Activated gamma-delta T cell treated with anti-CD3 and anti-CD28 coated beads, Interleukin-2, amount 50 U/mL, for 16 hours (primary cell): Measurements from ENCODE around the gene ZNF771.
"Not testable (repeated sequence)": the region's sequence is repeated elsewhere in the genome, so short reads cannot be mapped to it uniquely, and the experiment has no call there.

Experiments used
- DNase-seq: peaks from one replicate; pipeline ENCODE4 v3.0.0-alpha.2; 2020; ENCODE audit warnings: low read depth

ZNF771 gene

DNA sequence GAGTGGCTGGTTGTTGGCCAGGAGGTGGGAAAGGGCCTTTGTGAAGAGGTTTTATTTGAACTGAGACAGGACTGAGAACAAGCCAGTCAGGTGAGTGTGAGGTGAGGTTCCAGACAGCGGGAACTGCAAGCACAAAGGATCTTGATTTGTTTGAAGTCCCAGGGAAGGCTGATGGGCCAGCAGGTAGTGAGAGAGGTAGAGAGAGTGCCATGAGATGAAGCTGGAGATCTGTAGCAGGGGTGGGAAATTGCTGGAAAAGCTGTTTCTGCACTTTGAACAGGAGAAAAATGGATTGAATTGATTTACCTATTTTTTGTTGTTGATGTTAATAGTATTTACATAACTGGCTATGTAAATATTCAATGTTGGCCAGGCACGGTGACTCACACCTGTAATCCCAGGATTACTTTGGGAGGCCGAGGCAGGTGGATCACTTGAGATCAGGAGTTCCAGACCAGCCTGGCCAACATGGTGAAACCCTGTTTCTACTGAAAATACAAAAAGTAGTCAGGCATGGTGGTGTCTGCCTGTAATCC lies 30.2 kb downstream of the ZNF771 start:
- DNase-seq = no peak

DNA sequence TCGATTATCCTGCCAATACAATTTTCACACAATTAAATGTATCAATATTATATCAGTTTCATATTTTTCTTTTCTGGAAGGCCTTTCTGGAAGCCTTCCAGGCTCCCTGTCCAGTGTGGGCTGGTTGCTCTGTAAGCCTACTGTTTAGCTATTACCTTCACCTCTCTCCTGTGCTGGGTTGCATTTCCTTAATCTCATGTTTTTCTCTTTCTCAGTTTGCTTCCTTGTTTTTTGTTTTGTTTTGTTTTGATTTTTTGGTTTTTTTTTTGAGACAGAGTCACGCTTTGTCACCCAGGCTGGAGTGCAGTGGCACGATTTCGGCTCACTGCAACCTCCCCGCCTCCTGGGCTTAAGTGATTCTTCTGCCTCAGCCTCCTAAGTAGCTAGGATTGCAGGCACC lies 31.4 kb downstream of the ZNF771 start:
- DNase-seq = no peak

DNA sequence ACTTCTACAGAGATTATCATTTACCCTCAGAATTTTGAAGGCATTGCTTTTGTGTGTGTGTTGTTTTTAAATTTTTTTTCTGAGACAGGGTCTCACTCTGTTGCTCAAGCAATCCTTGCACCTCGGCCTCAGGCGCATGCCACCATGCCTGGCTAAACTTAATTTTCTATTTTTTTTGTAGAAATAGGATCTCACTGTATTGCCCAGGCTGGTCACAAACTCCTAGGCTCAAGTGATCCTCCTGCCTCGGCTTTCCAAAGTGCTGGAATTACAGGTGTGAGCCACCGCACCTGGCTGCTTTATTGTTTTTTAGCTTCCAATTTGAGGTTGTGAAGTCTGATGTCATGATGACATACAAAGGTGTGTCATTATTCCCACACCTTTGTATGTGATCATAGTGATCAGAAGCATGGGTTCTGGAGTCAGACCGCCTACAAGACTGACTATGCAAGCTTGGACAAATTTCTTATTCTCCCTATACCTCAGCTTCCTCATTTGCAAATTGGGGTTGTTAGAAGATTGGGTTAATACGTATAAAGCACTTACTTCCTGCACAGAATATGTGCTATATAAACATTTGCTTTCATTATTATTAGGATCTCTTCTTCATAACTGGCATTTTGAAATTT lies 32.4 kb downstream of the ZNF771 start:
- no peak for DNase-seq

DNA sequence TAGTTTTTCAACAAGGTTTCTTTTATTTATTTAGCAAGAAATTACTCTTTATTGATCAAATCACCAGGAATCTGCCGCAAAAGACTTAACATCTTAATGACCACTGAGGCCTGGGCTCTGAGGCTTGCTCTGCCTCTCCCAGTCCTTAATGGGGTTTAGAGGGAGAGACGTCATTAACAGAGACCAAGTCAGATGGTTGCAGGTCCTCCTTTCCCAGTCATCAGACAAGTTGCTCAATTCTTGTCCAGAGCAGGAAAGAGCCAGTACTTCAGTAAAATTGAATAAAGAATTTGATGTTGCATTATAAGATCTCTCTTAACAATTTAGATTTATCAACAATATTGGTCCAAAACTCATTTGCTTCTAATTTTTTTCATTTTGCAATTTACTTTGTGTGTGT lies 36.2 kb downstream of the ZNF771 start:
- DNase-seq = no peak

DNA sequence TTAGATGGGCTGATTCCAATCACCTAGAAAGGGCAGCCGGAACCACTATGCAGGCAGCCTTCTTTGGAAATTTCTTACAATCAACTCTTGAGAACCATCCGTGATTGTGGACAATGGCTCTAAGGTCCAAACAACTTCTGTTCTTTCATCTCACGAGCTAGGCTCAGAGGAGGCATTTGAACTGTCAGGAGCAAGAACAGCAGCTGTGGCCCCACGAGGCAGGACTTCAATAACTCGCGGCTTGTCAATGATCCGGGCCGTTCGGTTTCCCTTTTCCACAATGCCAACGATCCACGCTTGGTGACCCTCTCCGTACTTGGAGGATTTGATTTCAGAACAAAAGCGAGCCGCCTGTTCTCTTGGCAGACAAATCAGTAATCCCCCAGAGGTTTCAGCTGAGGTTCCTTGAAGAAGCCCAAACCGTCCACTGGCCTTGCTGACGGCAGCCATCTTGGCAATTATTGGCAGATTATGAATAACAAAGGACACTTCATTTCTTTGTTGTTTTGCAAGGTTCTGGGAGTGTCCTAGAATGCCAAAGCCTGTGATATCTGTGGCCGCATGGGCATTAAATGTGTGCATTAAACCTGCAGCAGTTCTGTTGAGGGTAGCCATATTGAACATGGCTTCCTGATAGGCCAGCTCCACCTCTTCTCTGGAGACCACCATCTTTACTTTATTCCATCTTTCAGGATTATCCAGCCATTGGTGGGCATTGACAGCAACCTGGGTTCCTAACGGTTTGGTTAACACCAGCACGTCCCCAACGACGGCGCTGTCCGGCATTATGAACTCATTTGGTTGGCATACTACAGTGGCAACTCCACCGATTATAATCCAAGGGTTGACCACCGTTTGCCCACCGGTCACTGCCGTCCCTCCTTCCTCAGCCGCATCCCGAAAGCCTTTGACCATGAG lies 37.1 kb downstream of the ZNF771 start:
- no peak for DNase-seq

DNA sequence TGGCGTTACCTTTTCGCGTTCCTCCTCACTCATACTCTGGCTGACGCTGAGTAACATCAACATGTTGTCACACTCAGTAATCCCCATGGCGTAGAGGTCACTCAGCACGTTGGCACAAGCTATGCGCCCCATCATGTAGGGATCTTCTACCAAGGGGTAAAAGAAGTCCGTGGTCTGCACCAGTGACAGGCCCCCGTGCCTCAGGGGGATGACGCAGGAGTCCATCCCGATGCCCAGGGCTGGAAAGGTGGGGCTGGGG lies 37.7 kb downstream of the ZNF771 start:
- no peak for DNase-seq

DNA sequence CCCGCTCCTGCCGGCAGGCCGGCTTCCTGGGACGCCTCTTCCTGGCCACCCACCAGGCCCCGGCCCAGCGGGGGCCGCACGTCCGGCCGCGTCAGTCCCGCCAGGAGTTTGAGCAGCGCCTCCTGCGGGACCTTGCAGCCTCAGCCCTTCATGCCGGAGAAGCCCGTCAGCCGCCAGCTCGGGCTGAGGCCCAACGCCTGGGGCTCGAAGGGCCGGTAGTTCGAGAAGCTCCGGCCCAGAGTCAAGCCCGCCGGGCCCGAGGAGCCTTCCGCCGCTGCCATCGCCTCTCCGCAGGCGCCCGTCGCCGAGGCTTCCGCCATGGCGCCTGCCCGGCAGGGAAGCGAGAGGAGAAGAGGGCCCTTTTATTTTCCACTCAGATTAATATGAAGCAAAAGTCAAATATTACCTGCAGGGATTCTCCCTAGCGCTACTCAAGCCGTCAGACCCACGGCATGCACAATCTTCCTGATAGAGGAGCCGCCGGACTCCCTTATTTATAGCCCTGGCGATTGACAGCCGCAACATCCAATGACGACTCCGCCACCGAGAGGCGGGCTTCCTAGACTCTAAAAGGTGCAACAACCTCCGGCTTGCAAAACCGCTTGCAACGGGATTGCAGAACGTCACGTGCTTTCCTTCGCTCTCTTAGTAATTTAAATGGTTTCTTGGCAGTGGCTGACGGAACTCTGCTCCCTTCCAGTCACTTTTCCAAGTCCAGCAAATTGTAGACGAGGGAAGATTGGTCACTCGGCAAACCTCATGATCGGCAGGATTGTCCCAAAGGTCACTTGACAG lies 38.2 kb downstream of the ZNF771 start, which contains the start of gene SEPHS2:
Gene SEPHS2, minus strand, starts transcription at position 467 of the 795 bp plus-strand sequence. Its CDS starts 147 bp downstream, at position 320.
- peak; percentile 95 for DNase-seq

DNA sequence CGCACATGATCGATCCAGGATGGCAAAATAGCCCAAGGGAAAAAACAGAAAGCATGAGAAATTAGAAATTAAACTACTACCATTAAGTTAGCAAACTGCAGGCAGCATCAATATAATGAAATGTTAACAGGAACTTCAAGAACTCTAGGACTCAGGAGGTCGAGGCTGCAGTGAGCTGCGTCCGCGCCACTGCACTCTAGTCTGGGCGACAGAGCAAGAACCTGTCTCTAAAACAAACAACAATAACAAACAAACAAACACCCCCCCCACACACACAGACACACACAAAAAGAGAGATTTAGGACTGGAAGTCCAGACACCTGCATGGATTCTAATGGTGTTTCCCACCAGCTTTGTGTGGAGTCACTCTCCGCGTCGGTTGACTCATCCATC lies 38.8 kb downstream of the ZNF771 start:
- no peak for DNase-seq

DNA sequence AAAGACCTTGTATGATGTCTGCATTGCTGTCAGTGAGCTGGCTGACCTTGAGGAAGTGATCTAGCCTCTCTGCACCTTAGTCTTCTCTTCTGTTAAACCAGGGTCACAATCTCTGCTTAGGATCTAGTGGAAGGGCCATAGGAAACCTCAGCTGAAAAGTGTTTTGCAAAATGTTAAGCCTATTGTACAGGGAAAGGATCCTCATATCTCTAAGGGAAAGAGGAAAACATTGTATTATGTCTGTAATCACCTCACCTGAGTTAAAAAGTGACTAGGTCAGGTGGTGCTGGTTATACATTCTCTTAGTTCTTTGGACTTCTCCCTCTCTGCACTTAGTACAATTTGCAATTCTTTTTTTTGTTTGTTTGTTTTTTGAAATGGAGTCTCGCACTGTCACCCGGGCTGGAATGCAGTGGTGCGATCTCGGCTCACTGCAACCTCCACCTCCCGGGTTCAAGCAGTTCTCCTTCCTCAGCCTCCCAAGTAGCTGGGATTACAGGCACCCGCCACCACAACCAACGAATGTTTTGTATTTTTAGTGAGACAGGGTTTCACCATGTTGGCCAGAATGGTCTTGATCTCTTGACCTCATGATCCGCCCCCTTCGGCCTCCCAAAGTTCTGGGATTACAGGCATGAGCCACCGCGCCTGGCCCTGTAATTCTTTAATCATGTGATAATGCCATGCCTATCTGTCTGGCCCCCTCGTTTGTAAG lies 40.3 kb downstream of the ZNF771 start:
- no peak for DNase-seq

DNA sequence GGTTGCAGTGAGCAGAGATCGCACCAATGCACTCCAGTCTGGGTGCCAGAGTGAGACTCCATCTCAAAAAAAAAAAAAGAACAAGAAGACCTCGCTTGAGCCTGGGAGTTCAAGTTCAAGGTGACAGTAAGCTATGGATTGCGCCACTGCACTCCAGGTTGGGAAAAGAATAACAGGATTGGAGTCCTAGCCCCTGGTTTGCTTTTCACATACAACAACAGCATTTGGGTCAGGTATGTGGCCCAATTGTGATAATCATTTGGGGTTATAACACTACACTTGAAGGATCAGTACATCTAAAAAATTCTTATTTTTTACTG lies 41.7 kb downstream of the ZNF771 start:
- no peak for DNase-seq

DNA sequence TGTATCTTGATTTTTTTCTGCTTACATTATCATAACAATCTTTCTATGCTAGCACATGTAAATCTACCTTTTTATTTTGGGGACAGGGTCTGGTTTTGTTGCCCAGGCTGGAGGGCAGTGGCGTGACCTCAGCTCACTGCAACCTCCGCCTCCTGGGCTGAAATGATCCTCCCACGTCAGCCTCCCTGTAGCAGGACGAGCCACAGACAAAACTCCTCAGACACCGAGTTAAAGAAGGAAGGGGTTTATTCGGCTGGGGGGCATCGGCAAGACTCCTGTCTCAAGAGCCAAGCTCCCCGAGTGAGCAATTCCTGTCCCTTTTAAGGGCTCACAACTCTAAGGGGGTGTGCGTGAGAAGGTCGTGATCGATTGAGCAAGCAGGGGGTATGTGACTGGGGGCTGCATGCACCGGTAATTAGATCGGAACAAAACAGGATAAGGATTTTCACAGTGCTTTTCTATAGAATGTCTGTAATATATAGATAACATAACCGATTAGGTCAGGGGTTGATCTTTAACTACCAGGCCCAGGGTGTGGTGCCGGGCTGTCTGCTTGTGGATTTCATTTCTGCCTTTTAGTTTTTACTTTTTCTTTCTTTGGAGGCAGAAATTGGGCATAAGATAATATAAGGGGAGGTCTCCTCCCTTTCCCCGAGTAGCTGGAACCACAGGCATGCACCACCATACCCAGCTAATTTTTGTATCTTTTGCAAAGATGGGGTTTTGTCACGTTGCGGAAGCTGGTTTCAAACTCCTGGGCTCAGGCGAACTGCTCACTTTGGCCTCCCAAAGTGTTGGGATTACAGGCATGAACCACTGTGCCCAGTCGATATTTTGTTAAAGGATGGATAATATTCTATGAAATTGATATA lies 45.5 kb downstream of the ZNF771 start:
- not testable (repeated sequence) for DNase-seq

DNA sequence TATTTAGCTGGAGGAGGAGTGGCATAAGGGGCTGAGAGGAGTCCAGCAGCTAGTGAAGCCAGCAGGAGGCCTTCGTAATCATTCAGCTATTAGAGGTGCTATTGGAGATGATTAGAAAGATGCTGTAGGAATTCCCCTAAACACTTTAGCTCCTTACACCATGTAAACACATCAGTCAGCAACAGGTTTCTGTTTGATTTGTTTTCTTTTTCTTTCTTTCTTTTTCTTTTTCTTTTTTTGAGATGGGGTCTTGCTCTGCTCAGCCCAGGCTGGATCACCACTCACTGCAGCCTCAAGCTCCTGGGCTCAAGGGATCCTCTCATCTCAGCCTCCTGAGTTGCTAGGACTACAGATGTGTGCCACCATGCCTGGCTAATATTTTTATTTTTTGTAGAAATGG lies 48.9 kb downstream of the ZNF771 start:
- no peak for DNase-seq

DNA sequence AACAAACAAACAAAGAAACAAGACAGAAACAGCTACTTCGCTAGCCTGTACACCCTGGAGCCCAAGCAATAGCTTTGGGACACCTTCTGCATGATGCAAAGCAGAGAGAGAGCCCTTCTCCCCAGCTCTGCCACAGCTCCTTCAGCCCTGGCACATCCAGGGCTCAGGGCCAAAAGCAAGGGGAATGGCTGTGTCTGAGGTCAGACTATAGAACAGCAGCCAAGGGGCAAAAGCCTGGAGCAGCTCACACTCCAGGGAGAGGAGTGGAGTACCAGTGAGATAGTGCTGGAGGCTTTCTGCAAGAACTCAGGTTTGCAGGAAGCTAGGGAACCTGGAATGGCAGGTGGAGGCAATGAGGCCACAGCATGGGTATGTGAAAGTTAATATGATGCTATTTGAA lies 49.9 kb downstream of the ZNF771 start:
- DNase-seq = no peak

DNA sequence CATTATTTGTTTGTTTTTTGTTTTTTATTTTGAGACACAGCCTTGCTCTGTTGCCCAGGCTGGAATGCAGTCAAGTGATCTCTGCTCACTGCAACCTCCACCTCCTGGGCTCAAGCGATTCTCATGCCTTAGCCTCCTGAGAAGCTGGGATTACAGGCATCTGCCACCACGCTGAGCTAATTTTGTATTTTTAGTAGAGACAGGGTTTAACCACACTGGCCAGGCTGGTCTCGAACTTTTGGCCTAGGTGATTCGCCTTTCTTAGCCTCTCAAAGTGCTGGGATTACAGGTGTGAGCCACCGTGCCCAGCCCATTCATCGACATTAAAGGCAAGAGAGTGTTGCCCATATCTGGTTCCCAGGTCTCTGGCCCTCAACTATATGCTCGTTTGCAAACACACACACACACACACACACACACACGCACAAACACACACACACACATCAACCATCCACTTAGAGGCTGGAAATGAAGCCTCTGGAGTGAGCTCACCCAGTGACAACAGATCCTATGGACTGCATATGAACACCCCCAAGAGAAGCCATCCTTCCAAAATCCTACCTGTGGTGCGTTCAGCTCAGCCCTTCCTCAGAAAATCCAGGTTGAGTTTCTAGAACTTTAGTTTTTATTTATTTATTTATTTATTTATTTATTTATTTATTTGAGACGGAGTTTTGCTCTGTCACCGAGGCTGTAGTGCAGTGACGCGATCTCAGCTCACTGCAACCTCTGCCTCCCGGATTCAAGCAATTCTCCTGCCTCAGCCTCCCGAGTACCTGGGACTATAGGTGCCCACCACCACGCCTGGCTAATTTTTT lies 50.5 kb downstream of the ZNF771 start:
- DNase-seq = no peak

DNA sequence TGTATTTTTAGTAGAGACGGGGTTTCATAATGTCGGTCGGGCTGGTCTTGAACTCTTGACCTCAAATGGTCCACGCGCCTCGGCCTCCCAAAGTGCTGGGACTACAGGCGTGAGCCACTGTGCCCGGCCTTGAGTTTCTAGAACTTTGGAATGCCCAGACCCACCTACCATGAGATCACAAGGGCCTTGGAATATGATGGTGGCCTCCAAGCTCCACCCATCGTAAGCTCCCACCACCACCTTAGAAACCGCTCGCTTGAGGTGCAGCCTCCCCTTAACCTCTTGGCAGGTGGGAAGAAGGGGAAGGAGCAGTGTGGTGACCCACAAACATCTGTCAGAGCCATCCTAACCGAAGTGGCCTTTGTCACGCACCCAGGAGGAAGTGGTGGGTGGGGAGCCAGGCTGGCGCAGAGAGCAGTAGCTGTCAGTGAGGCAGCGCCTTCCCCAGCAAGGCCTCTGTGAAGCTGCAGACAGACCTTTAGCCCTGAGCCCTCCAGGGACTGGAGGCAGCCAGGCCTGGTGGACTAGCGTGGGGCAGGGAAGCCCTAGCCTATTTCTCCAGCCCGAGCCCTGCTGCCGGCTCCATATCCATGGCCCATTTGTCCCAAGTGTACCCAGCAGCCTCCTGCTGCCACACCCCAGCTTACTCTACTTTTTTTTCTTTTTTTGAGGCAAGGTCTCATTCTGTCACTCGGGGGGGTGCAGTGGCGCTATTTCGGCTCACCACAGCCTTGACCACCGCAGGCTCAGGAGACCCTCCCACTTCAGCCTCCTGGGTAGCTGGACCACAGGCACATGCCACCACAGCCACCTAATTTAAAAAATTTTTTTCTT lies 51.4 kb downstream of the ZNF771 start:
- peak; percentile 82 for DNase-seq

DNA sequence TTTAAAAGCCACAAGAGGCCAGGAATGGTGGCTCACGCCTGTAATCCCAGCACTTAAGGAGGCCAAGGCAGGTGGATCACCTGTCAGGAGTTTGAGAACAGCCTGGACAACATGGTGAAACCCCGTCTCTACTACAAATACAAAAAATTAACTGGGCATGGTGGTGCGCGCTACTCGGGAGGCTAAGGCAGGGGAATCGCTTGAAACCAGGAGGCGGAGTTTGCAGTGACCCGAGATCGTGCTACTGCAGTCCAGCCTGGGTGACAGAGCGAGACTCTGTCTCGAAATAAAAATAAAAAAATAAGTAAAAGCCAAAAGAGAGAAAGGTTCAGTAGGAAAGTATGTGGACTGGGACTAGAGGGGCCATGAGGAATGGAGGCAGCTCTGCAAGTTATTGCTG lies 52.0 kb downstream of the ZNF771 start:
- DNase-seq = no peak

DNA sequence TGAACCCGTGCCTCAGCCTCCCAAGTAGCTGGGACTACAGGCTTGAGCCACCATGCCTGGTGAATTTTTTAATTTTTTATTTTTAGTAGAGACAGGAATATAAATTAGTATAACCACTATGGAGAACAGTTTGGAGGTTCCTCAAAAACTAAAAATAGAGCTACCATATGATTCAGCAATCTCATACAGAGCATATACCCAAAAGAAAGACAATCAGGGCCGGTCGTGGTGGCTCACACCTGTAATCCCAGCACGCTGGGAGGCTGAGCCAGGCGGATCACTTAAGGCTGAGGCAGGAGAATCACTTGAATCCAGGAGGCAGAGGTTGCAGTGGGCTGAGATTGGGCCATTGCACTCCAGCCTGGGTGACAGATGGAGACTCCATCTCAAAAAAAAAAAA lies 54.0 kb downstream of the ZNF771 start:
- not testable (repeated sequence) for DNase-seq

DNA sequence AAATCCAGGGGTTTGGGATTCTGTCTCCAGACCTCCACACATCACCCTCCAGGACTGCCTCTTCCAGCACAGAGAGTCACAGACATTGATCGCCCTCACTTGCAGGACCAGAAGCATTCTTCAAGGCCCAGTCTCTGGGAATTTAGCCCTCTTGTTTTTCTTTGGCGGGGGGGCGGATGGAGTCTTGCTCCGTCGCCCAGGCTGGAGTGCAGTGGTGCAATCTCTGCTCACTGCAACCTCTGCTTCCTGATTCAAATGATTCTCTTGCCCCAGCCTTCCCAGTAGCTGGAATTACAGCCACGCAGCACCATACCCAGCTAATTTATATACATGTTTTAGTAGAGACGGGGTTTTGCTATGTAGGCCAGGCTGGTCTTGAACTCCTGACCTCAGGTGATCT lies 56.7 kb downstream of the ZNF771 start:
- DNase-seq = no peak
